Jurkat, Clone E6-1 (cell line): ENCODE results near the gene DHX35.

Experiments
- DNase-seq: peaks from one replicate; pipeline ENCODE4 v3.0.0-alpha.2; 2011; ENCODE audit warnings: low read depth, low spot score
- H3K4me3 ChIP-seq: 2 replicates; pipeline ENCODE4 v1.5.1; 2011; ENCODE audit warnings: mild to moderate bottlenecking, low read length, control low read depth, moderate library complexity

Gene DHX35

GRCh38 chr20:39045676-39046075 lies 83.5 kb downstream of the DHX35 start:
- no peak overlapping the region for H3K4me3 ChIP-seq
- no peak for DNase-seq

- no peak for DNase-seq
- H3K4me3 ChIP-seq: no peak overlapping the region
Measured at GRCh38 chr20:39047417-39047985, 85.4 kb downstream of the DHX35 start.

- DNase-seq: peak; percentile 29
- no peak overlapping the region for H3K4me3 ChIP-seq
Measured at GRCh38 chr20:39048000-39048696, 86.0 kb downstream of the DHX35 start.

- DNase-seq: no peak
- H3K4me3 ChIP-seq: no peak overlapping the region
Measured at GRCh38 chr20:39049148-39049547, 87.0 kb downstream of the DHX35 start.

- DNase-seq: peak; percentile 45
- H3K4me3 ChIP-seq: peak overlapping the region; percentile 71
Measured at GRCh38 chr20:39049684-39050554, 87.8 kb downstream of the DHX35 start.

GRCh38 chr20:39050555-39050902 lies 88.4 kb downstream of the DHX35 start:
- H3K4me3 ChIP-seq: peak overlapping the region; percentile 71
- no peak for DNase-seq

- no peak overlapping the region for H3K4me3 ChIP-seq
- no peak for DNase-seq
Measured at GRCh38 chr20:39052676-39053075, 90.5 kb downstream of the DHX35 start.

- no peak for DNase-seq
- no peak overlapping the region for H3K4me3 ChIP-seq
Measured at GRCh38 chr20:39057143-39057542, 95.0 kb downstream of the DHX35 start.

GRCh38 chr20:39057911-39058310 lies 95.8 kb downstream of the DHX35 start:
- H3K4me3 ChIP-seq: no peak overlapping the region
- no peak for DNase-seq

GRCh38 chr20:39059036-39059435 lies 96.9 kb downstream of the DHX35 start:
- no peak overlapping the region for H3K4me3 ChIP-seq
- no peak for DNase-seq

- DNase-seq: no peak
- no peak overlapping the region for H3K4me3 ChIP-seq
Measured at GRCh38 chr20:39066471-39067242, 104.5 kb downstream of the DHX35 start.

- DNase-seq: no peak
- no peak overlapping the region for H3K4me3 ChIP-seq
Measured at GRCh38 chr20:39067526-39068216, 105.5 kb downstream of the DHX35 start.

- DNase-seq: no peak
- no peak overlapping the region for H3K4me3 ChIP-seq
Measured at GRCh38 chr20:39069976-39070375, 107.8 kb downstream of the DHX35 start.

- DNase-seq: no peak
- H3K4me3 ChIP-seq: no peak overlapping the region
Measured at GRCh38 chr20:39070484-39071231, 108.5 kb downstream of the DHX35 start.

- no peak for DNase-seq
- no peak overlapping the region for H3K4me3 ChIP-seq
Measured at GRCh38 chr20:39072132-39072531, 110.0 kb downstream of the DHX35 start.

GRCh38 chr20:39072653-39073052 lies 110.5 kb downstream of the DHX35 start:
- no peak for DNase-seq
- H3K4me3 ChIP-seq: no peak overlapping the region

- no peak for DNase-seq
- H3K4me3 ChIP-seq: no peak overlapping the region
Measured at GRCh38 chr20:39075731-39076130, 113.6 kb downstream of the DHX35 start.

GRCh38 chr20:39076958-39077357 lies 114.8 kb downstream of the DHX35 start:
- no peak overlapping the region for H3K4me3 ChIP-seq
- DNase-seq: no peak
